ENCODE results near the gene REL. TPM values are rescaled to one million over a fixed set of nuclear protein-coding genes. Genes with fewer than 3 reads are reported as not detected.

The REL gene
- total RNA-seq, 1 experiment from 2014 or later, result 23.4 TPM

- H3K36me3 Mint-ChIP-seq (ENCODE audit: insufficient read depth, unreplicated experiment), result no peaks in the 10 kb centered on the region
- no peak overlapping the region for H3K27ac Mint-ChIP-seq (ENCODE audit: unreplicated experiment)
- TF ChIP-seq CTCF (IDR thresholded peaks at IDR 0.05; ENCODE audit: unreplicated experiment), result no peak
- CTCF ChIA-PET, result no interaction called here
- H3K4me1 Mint-ChIP-seq (ENCODE audit: low read depth, unreplicated experiment), result no peaks in the 10 kb centered on the region
- no peak for DNase-seq
- no peaks in the 10 kb centered on the region for H3K9me3 Mint-ChIP-seq (ENCODE audit: low read depth, unreplicated experiment)
- intact Hi-C loops (cut with micrococcal nuclease; ENCODE audit: unreplicated experiment), result no loop called here
- BruUV-seq (replicated peaks), result no TSS peak
- H3K27me3 Mint-ChIP-seq (ENCODE audit: unreplicated experiment), result no peaks in the 10 kb centered on the region
- H3K4me3 Mint-ChIP-seq (ENCODE audit: low read depth, unreplicated experiment), result no peak overlapping the region
These were observed 84.1 kb downstream of the REL start for GRCh38 chr2:60965499-60965785.

GRCh38 chr2:60966507-60967405 is 85.4 kb downstream of the REL start:
- no peak overlapping the region for H3K4me3 Mint-ChIP-seq (ENCODE audit: low read depth, unreplicated experiment)
- CTCF ChIA-PET, result interaction anchor here (1.0 kb wide), 1 partner anchor 84 kb away, joined by 4 read pairs; no protein-coding TSS in a partner anchor
- H3K27me3 Mint-ChIP-seq (ENCODE audit: unreplicated experiment), result no peaks in the 10 kb centered on the region
- no peaks in the 10 kb centered on the region for H3K36me3 Mint-ChIP-seq (ENCODE audit: insufficient read depth, unreplicated experiment)
- BruUV-seq (replicated peaks), result no TSS peak
- no peak for DNase-seq
- no peak overlapping the region for H3K27ac Mint-ChIP-seq (ENCODE audit: unreplicated experiment)
- H3K4me1 Mint-ChIP-seq (ENCODE audit: low read depth, unreplicated experiment), result no peaks in the 10 kb centered on the region
- intact Hi-C loops (cut with micrococcal nuclease; ENCODE audit: unreplicated experiment), result no loop called here
- TF ChIP-seq CTCF (IDR thresholded peaks at IDR 0.05; ENCODE audit: unreplicated experiment), result no peak
- no peaks in the 10 kb centered on the region for H3K9me3 Mint-ChIP-seq (ENCODE audit: low read depth, unreplicated experiment)

- intact Hi-C loops (cut with micrococcal nuclease; ENCODE audit: unreplicated experiment), result no loop called here
- no TSS peak for BruUV-seq (replicated peaks)
- TF ChIP-seq CTCF (IDR thresholded peaks at IDR 0.05; ENCODE audit: unreplicated experiment), result no peak
- no peaks in the 10 kb centered on the region for H3K9me3 Mint-ChIP-seq (ENCODE audit: low read depth, unreplicated experiment)
- CTCF ChIA-PET, result no interaction called here
- no peaks in the 10 kb centered on the region for H3K36me3 Mint-ChIP-seq (ENCODE audit: insufficient read depth, unreplicated experiment)
- no peak overlapping the region for H3K4me3 Mint-ChIP-seq (ENCODE audit: low read depth, unreplicated experiment)
- no peaks in the 10 kb centered on the region for H3K4me1 Mint-ChIP-seq (ENCODE audit: low read depth, unreplicated experiment)
- DNase-seq, result no peak
- no peaks in the 10 kb centered on the region for H3K27me3 Mint-ChIP-seq (ENCODE audit: unreplicated experiment)
- no peak overlapping the region for H3K27ac Mint-ChIP-seq (ENCODE audit: unreplicated experiment)
These were observed 91.7 kb downstream of the REL start for GRCh38 chr2:60972889-60973656.

- intact Hi-C loops (cut with micrococcal nuclease; ENCODE audit: unreplicated experiment), result no loop called here
- H3K36me3 Mint-ChIP-seq (ENCODE audit: insufficient read depth, unreplicated experiment), result no peaks in the 10 kb centered on the region
- no peaks in the 10 kb centered on the region for H3K9me3 Mint-ChIP-seq (ENCODE audit: low read depth, unreplicated experiment)
- DNase-seq, result no peak
- no peaks in the 10 kb centered on the region for H3K4me1 Mint-ChIP-seq (ENCODE audit: low read depth, unreplicated experiment)
- CTCF ChIA-PET, result no interaction called here
- no TSS peak for BruUV-seq (replicated peaks)
- no peak for TF ChIP-seq CTCF (IDR thresholded peaks at IDR 0.05; ENCODE audit: unreplicated experiment)
- no peaks in the 10 kb centered on the region for H3K27me3 Mint-ChIP-seq (ENCODE audit: unreplicated experiment)
- no peak overlapping the region for H3K4me3 Mint-ChIP-seq (ENCODE audit: low read depth, unreplicated experiment)
- H3K27ac Mint-ChIP-seq (ENCODE audit: unreplicated experiment), result no peak overlapping the region
These were observed 92.3 kb downstream of the REL start for GRCh38 chr2:60973705-60974104.
